ENCODE data around the gene OBSCN.

The OBSCN gene

GRCh38 chr1:228426518-228427175 lies 218.8 kb downstream of the OBSCN start:
- Mint-ChIP-seq H3K27ac (no peak overlapping the region), H3K4me3 (no peak overlapping the region), H3K4me1 (ENCODE audit: low read depth) (no peaks in the 10 kb centered on the region), H3K36me3 (ENCODE audit: low read depth) (no peaks in the 10 kb centered on the region), H3K27me3 (peaks cover 19% of the 10 kb centered on the region), H3K9me3 (no peaks in the 10 kb centered on the region)

GRCh38 chr1:228428412-228428811 lies 220.6 kb downstream of the OBSCN start:
- H3K27me3 Mint-ChIP-seq, result peaks cover 26% of the 10 kb centered on the region
- no peaks in the 10 kb centered on the region for H3K9me3 Mint-ChIP-seq
- H3K4me3 Mint-ChIP-seq, result no peak overlapping the region
- H3K27ac Mint-ChIP-seq, result no peak overlapping the region
- no peaks in the 10 kb centered on the region for H3K36me3 Mint-ChIP-seq (ENCODE audit: low read depth)
- no peaks in the 10 kb centered on the region for H3K4me1 Mint-ChIP-seq (ENCODE audit: low read depth)
